HG02610 (cell line): Measurements from ENCODE around the gene SENP5.

ENCODE experiments used
- ATAC-seq: cut with Tn5 transposase; IDR thresholded peaks from one replicate; pipeline ENCODE4 v1.9.1; 2021; ENCODE audit warnings: mild to moderate bottlenecking, moderate library complexity; ENCODE audit not compliant: unreplicated experiment

The SENP5 gene

DNA sequence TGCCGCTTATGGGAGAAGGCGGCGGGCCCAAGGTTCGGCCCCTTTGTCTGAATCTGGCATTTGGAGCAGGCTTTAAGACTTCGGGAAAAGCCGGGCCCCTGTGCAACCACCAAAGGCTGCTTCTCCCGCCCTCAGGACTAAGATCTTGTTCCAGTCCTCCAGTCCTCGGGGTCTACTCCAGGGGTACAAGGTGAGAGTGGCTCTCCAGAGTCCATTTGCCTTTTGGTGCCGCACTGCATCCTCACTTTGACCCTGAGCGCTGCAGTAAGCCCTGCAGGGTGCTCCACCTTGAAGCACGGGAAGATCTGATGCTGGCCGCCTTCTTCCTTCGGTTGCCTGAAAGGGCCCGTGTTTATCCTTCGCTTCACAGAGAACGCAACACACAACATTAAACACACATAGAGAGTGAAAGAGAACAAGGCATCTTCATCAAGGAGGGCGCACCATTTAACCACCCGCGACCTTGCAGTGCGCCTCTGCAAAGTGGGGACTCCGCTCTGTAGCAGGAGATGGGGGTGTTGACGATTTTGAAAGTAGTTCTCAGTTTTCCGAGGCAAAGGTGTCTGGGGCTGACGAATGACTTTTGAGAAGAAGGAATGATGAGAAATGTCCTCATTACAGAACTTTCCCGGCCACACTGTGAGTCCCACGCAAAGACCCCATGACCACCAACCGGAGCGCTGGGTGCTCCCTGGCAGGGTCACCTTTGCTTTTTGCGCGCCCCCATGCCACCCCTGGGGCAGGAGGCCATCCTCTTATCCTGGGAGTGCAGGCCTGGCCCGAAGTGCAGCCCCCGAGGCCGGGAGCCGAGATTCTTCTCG lies 99.9 kb downstream of the SENP5 start:
- no peak for ATAC-seq

DNA sequence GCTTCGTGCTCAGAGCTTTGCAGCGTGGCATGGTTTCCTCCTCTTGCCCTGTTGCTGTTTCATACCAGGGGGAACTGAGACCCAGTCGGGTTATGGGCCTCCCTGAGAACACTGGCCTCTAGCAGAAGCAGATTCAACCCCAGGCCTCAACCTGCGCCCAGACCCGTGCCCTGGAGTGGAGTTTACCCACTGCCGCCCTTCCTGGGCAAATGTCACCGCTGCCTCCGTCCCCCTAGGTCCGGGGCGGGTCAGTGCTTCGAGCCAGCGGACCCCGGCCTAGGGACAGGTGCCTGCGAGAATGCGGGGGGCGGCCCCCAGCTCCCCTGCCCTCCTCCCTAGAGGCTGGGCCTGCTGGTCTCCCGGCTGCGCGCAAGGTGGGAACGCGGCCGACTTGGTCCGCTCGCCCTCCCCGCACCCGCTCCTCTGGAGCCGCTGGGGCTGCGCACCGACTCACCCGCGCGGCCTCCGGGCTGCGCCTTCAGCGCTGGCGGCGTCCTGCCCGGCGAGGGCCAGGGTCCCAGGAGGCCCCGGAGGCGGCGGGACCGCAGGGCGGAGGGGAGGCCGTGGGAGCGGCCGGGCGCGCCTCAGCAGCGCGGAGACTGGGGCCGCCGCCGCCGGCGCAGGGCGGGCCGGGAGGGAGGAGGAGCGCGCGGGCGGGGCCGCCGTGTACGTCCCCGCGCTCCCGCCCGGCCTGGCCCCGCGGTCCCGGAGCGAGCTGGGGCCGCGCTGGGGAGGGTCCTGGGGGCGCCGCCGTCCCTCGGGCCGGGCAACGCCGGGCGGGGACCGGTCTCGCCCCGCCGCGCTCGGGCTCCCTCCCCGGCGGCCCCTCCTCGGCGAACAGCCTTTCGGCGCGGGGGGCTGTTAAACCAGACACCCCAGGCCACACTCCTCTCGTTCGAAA lies 100.8 kb downstream of the SENP5 start, which contains the start of gene PIGZ:
PIGZ (minus strand) TSS at position 601 of the 901 bp plus-strand sequence. CDS start 16,802 bp downstream, outside the sequence.
- ATAC-seq: peak; percentile 60

DNA sequence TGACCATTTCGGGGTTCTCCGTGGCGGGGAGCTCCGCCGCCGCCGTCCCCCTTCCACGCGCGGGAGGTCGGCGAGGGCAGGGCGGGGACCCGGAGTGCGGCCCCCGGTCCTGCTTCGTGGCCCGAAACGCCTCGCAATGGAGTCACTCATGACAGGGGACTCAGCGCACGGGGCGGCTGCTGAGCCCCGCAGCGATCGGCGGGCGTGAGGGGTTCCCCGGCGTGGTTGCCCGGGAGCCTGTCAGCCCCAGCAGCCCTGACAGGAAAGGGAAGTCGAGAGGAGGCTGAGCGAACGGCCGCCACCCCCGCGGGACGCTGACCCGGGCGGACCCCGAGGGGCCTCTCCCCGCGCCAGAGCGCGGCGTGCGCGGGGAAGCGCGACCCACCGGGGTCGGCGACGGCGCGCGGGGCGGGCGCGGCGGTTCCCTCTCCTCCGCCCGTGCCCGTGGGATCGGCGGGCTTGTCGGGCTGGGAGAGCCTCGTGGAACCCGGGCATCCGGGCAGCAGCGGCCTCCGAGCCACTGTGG lies 101.5 kb downstream of the SENP5 start:
- peak; percentile 38 for ATAC-seq

DNA sequence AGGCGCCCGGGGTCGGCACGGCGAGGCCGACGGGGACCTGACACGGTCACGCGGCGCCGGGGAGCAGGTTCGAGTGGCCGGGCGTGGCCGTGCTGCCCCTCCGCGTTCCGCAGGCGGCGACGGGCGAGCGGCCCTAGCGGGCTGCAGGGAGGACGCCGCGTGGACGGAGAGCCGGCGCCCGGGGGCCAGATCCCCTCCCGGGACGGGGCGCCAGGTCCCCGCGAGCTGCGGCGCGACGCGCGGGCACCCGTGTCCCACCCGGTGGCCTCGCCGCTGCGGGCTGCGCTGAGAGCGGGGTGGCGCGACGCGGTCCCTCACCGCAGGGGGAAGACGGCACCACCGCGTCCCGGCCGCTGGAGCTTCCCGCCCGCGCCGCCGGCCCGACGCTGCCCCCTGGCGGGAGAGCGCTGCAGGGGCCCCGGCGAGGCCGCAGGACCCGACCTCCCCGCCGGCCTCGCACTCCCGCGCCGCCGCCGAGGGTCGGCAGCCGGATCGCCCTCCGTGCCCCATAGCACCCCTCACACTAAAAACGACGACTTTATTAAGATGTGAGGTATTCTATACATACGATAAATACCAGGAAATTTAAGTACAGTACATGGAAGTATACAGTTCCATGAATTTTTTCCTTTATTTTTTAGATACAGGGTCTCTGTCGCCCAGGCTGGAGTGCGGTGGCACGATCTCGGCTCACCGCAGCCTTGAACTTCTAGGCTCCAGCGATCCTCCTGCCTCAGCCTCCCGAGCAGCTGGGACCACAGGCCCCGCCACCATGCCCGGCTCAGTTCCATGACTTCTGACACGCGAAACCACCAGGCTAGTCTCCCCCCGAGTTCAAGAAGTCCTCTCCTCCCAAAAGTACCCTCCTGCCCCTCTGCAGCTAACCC lies 102.2 kb downstream of the SENP5 start:
- ATAC-seq: peak; percentile 51

DNA sequence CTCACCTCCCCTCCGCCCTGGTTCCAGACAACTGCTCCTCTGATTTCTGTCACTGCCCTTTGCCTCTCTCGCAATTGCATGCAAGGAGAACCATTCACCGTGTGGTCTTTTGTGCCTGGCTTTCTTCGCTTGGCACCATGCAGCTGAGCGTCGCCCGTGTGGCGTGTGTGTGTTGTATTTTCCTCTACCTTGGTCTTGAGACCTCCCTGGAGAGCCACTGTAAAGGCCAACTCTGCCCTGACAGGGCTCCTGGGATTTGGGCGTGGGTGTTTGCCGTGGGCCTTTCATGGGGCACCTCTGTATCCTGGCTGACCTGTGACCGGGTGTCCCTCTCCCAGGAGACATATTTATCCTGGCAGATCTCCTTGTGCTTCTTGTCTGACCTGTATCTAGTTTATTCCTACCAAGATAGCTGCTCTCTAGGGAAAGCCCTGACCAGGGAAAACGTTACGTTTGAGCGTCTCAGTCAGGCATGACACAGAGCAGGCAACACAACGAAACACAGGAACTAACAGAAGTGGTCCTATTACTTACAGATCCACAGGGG lies 102.9 kb downstream of the SENP5 start:
- no peak for ATAC-seq

DNA sequence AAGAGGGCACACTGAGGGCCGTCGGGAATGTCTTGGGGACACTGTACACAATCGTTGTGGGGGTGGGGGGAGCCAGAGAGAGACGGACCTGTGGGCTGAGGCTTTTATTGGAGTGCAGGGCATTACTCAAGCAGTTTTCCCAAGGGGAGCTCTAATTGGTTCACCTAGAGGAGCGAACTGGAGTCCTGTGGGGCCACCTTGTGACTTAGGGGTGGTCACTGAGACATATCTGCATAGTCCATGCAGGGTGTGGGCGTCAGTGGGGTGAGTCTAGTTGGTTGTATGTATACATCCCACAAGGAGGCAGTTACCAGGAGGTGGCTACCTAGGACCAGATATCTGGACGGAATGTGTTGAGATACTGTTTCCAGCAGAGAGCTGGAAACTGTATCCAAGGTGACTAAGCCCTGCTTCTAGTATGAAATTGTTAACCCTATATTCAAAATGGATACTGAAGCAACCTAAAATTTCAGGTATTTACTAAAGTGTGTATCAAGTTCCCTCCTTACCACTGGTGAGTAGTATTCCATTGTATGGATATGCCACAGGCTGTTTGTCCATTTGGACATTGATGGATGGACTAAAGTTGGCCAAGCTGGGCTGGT lies 103.5 kb downstream of the SENP5 start:
- ATAC-seq: no peak

DNA sequence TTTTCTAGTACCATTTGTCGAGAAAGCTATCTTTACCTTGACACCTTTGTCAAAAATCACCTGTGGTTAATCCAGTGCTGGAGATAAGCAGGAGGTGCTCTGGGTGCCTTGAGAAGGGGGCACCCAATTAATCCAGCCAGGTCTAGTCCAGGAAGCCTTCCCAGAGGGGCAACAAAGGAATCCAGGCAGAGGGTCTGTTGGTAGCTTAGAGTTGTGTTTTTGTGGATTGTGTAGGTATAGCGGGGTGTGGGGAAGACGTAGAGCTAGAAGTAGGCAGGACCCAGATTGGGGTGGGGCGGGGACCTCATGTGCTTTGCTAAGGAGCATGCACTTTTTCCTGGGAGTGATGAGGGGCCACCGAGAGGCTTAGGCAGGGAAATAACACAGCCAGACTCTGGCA lies 106.9 kb downstream of the SENP5 start:
- ATAC-seq: no peak

DNA sequence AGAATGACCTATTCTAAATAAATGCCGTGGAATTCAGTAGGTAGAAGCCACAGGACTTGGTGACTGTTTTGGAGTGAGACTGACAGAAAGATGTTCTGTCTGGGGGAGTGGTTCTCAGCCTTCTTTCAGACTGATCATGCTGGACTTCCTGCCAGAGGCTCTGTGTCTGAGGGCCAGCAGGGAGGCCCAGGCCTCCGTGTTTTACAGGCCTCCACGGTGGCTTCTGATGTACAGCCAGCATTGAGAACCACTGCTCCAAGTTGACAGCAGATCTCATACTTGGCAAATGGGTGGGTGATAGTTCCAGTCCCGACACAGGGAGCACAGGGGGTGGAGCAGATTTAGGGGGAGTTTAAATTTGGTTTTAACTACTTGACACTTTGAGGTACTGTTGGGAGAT lies 107.6 kb downstream of the SENP5 start:
- ATAC-seq: no peak

DNA sequence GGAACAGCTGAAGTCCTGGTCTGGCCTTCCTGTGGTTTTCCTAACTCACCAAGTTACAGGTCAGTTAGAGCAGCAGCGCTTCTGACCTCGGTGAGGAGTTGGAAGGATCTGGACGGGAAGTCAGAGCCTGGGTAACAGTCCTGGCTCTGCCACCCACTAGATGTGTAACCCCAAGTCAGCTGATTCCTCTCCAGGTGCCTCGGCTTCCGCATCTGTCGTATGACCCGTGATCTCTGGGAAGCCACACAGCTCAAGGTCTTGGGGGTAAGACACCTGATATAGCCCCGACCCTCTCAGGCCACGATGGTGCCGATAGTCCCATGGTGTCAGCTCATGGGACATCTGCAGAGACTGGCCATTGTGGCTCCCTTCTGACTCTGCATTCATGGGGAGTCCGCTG lies 109.2 kb downstream of the SENP5 start:
- ATAC-seq: no peak

DNA sequence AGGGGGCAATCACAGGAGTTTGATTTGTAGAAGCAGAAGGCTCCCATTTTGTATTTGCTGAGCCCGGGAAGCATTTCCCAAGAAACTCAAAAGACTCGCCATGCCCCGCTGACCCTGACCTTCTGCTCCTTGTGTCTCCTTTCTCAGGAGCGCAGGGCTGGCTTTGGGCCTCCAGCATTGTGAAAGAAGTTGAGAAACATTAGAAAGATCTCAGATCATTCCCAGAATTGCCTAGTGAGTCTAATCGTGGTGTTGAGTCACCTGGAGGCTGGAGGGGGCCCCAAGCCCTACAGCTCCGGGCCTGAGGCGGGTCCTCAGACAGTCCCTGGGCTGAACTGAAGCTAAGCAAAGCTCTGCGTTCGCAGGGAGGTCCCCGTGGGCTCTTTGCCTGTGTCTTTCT lies 111.8 kb downstream of the SENP5 start:
- no peak for ATAC-seq

DNA sequence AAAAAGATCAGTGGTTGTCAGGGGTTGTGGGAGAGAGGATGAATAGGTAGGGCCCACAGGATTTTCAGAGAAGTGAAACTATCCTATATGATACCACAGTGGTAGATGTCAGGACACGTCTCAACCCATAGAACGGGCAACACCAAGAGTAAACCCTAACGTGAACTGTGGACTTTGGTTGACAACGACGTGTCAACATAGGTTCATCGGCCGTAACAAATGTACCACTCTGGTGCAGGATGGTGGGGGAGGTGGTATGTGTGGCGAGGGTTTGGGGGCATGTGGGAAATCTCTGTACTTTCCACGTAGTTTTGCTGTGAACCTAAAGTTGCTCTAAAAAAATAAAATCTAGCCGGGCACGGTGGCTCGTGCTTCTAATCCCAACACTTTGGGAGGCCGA lies 113.9 kb downstream of the SENP5 start:
- no peak for ATAC-seq

DNA sequence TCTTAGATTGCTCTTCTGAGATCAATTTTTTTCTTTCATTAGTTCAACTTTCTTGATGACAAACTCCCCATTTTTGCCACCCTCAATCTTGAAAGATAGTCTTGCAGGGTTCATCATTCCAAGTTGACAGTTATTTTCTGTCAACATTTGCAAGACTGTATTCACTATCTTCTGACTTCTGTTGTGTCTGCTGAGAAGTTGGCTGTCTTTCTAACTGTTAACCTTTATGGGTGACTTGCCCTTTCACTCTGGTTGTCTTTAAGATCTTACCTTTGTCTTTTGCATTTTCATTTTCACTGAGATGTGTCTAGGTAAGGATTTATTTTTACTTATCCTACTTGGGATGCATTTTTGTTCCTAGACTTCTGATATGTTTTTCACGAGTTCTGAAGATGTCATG lies 115.5 kb downstream of the SENP5 start:
- no peak for ATAC-seq
